Measurements from ENCODE around the gene SERPINB7. TPM values are rescaled to one million over a fixed set of nuclear protein-coding genes. Genes with fewer than 3 reads are reported as not detected.

The SERPINB7 gene
- total RNA-seq, 4 donors from 2014 or later = not detected

GRCh38 chr18:63799189-63799588, 24.0 kb downstream of the SERPINB7 start:
- intact Hi-C loops (cut with DNase I; ENCODE audit: low total_unique reads) = no loop called here
- DNase-seq = no peak

GRCh38 chr18:63801343-63801742, 26.1 kb downstream of the SERPINB7 start:
- DNase-seq = no peak
- no peak for TF ChIP-seq POLR2A (IDR thresholded peaks at IDR 0.05)
- H3K4me3 ChIP-seq = no peak overlapping the region
- H3K27me3 ChIP-seq = no peaks in the 10 kb centered on the region
- intact Hi-C loops (cut with DNase I; ENCODE audit: low total_unique reads) = no loop called here
- no peaks in the 10 kb centered on the region for H3K9me3 ChIP-seq
- H3K27ac ChIP-seq = no peak overlapping the region
- no peaks in the 10 kb centered on the region for H3K4me1 ChIP-seq
- H3K36me3 ChIP-seq = no peaks in the 10 kb centered on the region

More at GRCh38 chr18:63799189-63799588, 24.0 kb downstream of the SERPINB7 start:
- Histone ChIP-seq H3K4me3 (no peak overlapping the region), H3K4me1 (no peaks in the 10 kb centered on the region), H3K27ac (no peak overlapping the region), H3K36me3 (no peaks in the 10 kb centered on the region), H3K9me3 (no peaks in the 10 kb centered on the region), H3K27me3 (no peaks in the 10 kb centered on the region)
- TF ChIP-seq CTCF (IDR thresholded peaks at IDR 0.05) = no peak
- no peak for TF ChIP-seq POLR2A (IDR thresholded peaks at IDR 0.05)

- no peak for TF ChIP-seq CTCF (IDR thresholded peaks at IDR 0.05)
- TF ChIP-seq POLR2A (IDR thresholded peaks at IDR 0.05) = no peak
- intact Hi-C loops (cut with DNase I; ENCODE audit: low total_unique reads) = no loop called here
- no peak overlapping the region for H3K27ac ChIP-seq
Measured at GRCh38 chr18:63808125-63808524, 32.9 kb downstream of the SERPINB7 start.

GRCh38 chr18:63817441-63818051, 42.3 kb downstream of the SERPINB7 start:
- Histone ChIP-seq H3K36me3 (no peaks in the 10 kb centered on the region), H3K27me3 (no peaks in the 10 kb centered on the region), H3K4me3 (no peak overlapping the region), H3K4me1 (peaks cover 0 to 10% of the 10 kb centered on the region in 2 donors), H3K27ac (peak overlapping the region in 1 of 2 donors; percentile 10), H3K9me3 (no peaks in the 10 kb centered on the region)
- TF ChIP-seq CTCF (IDR thresholded peaks at IDR 0.05) (no peak), POLR2A (IDR thresholded peaks at IDR 0.05) (no peak)
- no peak for DNase-seq
- intact Hi-C loops (cut with DNase I; ENCODE audit: low total_unique reads) = no loop called here

More at GRCh38 chr18:63808125-63808524, 32.9 kb downstream of the SERPINB7 start:
- no peak for DNase-seq
- no peaks in the 10 kb centered on the region for H3K27me3 ChIP-seq
- no peak overlapping the region for H3K4me3 ChIP-seq
- H3K36me3 ChIP-seq = no peaks in the 10 kb centered on the region
- no peaks in the 10 kb centered on the region for H3K9me3 ChIP-seq
- no peaks in the 10 kb centered on the region for H3K4me1 ChIP-seq

GRCh38 chr18:63818212-63818611, 43.0 kb downstream of the SERPINB7 start:
- intact Hi-C loops (cut with DNase I; ENCODE audit: low total_unique reads) = no loop called here
- no peaks in the 10 kb centered on the region for H3K9me3 ChIP-seq
- TF ChIP-seq POLR2A (IDR thresholded peaks at IDR 0.05) (no peak), CTCF (IDR thresholded peaks at IDR 0.05) (no peak)
- no peak for DNase-seq
- H3K4me1 ChIP-seq = peaks cover 0 to 10% of the 10 kb centered on the region in 2 donors
- no peak overlapping the region for H3K4me3 ChIP-seq
- peak overlapping the region in 1 of 2 donors; percentile 10 for H3K27ac ChIP-seq
- no peaks in the 10 kb centered on the region for H3K27me3 ChIP-seq
- no peaks in the 10 kb centered on the region for H3K36me3 ChIP-seq
